HG03095 (cell line): ENCODE data around the gene SMIM12.
"Not testable (repeated sequence)": the region's sequence is repeated elsewhere in the genome, so short reads cannot be mapped to it uniquely, and the experiment has no call there.

ENCODE experiments used
- ATAC-seq: cut with Tn5 transposase; IDR thresholded peaks from one replicate; pipeline ENCODE4 v1.9.1; 2021; ENCODE audit warnings: moderate library complexity; ENCODE audit not compliant: unreplicated experiment

The SMIM12 gene

GRCh38 chr1:34845131-34845901, 14.2 kb downstream of the SMIM12 start:
- ATAC-seq, result no peak

DNA sequence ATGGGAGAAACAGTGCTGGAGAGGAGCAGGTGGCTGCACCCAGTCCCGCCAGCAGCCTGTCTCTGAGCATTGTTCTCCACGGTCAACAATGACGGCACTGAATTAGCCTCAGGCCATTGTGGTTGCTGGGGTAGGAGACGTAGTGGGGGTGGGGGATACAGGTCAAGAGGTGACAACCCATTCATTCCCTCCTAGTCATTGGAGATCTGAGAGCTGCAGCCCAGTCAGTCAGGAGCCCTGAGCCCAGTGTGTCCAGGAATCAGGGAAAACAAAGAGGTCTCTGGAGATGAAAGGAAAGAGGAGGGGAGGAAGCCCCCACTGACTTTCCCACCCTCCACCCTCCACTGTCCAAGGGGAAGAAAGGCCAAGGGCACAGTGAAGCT, 15.3 kb downstream of the SMIM12 start:
- no peak for ATAC-seq

DNA sequence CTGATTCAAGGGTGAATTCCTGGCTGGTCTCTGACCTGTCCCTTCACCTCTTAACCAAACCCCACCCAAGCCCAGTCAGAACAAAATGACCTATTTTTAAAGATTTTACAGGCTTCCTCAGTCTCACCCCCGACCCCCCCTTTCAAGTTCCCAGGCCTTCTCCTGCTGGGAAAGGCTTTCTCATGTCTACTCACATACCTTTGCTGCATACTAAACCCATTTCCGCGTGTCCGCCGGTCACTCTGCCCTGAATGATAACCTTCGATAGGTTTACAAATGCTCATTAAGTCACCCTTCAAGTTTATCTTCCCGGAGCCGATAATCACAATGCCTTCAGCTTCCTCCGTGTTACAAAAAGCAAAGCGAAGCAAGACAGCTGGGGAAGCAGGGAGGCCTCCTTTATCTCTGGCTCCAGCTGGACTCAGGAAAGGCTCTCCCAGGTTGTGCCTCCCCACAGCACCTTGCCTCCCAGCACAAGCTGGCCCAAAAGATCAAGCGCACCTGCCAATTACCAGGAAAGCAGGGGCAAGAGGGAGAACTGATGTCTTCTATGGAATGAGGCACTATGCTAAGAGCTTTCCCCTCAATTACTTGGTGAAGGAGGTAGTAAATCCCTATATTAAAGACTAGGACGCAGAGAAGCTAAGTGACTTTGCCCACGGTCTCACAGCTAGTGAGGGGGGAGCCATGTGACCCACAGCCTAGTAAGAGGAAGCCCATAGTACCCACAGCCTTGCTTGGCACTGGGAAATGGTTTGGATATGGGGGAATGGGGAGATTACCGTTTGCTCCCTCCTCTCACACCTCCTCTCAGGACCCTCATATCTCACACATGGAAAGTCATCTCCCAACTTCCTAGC, 15.9 kb downstream of the SMIM12 start:
- no peak for ATAC-seq

- no peak for ATAC-seq
Observed at GRCh38 chr1:34842952-34843371, 16.6 kb downstream of the SMIM12 start.

DNA sequence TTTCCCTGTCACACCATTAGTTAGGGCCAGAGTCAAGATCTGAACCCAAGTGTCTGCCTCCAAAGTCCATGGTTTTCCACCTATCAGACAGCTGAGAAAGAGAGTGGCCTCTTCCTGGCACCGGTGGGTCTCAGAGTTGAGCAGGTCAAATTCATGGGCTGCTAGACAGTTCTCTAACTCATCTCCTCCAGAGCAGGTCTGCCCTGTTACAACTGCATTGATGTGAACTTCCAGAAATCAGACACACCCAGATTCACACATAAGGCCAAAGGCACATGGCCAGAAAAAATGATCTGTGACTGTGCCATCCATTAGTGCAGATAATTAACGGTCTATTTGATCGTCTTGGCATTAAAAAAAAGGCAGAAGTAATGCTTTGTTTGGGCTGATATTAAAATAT, 17.5 kb downstream of the SMIM12 start:
- ATAC-seq, result no peak

DNA sequence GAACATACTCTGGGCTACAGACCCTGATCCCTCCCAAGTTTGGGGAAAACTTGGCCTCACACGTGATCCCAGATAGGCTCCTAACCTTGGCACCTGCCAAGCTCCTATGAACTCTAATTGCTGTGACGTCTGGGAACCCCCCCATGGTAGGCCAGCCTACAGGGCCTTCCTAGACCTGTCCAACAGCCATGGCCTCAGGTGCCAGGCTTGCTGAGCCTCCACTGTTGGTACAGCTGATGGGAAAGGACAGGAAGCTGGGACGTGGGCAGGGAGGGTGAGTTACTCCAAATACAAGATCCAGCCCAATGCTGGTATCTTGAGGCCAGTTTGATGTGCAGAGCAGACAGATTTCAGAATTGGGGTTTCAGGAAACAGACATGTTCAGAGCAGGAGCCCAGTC, 19.1 kb downstream of the SMIM12 start:
- ATAC-seq, result no peak

DNA sequence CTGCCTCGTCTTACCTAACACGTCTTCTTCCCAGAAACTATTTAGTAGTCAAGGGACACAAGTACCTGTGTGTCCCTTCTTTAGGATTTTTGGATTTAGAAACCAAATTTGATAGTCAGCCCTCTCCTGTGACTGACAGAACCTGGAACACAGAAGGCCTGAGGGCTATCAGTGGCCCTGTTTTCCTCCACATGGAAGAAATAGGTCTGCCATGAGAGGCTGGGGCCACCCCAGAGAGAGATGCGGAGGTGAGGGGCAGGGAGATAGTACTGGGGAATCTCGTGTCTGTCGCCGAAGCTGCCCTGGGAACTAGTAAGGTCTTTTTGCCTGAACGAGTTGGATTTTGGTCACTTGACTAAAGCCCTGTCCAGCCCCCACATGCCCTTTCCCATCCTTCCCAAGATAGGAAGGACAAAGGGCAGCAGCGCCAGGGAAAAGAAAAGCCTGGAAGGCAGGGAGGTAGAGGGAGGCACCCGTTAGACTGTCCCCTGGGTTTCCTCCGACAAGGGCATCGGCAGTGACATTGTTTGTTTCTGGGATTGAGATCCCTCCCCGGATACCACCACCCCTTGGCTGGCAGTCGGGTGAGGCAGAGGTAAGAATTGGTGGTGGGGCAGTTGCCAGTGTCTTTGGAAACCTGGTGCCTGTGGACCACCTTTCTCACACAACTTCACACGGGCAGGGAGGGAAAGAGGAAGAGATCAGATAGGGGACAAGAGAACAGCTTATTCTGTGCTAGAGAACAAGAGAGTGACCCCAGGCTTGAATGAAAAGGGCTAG, 19.8 kb downstream of the SMIM12 start:
- no peak for ATAC-seq

DNA sequence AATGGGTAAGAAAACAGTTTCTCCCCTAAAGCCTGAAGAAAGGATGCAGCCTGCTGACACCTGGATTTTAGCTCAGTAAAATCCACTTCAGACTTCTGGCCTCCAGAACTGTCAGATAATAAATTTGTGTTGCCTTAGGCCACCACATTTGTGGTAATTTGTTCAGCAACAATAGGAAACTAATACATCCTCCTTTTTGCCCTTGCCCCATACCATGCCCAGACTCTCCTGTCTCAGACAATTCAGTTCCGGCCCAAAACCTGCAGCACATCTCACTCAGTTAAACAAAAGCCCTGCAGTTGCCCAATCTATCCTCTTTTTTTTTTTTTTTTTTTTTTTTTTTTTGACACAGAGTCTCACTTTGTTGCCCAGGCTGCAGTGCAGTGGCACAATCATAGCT, 25.8 kb downstream of the SMIM12 start:
- no peak for ATAC-seq

DNA sequence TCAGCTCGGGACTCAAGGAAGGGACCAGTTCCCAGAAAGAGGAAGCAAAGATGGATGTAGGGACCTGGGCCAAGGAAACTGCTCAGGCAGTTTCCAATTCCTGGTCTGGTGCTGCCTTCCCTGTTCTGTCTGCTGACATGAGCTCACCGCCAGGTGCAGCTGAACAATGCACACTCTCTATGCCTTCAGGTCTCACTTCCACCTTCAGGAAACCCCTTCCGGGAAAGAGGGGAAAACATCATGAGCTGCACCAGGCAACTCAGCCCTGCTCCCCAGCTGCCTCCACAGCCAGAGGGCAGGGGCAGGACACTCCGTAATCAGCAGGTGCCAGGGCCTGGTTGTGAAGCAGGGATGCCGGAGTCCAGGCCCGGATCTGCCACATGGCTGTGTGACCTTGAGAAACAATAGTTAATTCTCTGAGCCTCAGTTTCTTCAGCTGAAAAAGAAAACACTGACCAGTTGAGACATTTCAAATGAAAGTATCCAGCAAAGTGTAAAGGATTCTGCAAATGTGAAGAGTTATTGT, 27.8 kb downstream of the SMIM12 start:
- ATAC-seq, result no peak

DNA sequence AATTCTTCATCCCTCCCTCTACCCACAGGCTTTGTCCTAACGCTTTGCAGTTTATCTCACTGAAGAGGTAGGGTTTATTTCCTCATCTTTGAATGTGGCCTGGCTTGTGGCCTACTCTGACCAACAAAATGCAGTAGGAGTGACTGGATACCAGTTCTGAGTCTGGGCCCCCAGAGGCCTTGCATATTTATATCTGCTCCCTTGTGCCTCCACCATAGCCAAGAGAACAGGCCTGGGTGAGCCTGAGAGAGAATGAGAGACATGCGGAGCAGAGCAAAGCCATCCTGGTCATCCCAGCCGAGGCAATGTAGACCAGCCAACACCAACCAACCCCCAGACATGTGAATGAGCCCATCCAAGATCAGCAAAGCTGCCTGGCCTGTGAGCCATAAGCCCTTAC, 30.3 kb downstream of the SMIM12 start:
- ATAC-seq, result no peak

DNA sequence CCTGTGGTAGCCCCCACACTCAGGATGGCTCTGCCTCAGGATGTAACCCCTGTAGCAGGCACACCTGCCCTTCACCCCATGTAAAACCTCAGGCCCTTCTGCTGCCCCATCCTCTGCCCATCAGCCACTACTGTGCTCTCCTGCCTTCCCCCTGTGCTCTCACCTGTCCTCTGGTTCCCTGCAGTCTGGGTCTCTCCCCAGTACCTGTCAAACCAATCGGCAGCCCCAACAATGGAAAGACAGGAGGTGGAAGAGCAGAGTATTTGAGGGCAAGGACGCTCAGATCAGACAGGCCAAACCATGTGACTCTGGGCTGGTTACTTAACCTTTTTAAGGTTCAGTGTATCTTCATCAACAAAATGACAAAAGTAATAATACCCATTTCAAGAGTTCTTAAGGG, 30.9 kb downstream of the SMIM12 start:
- ATAC-seq, result no peak

- no peak for ATAC-seq
Observed at GRCh38 chr1:34827341-34827941, 32.1 kb downstream of the SMIM12 start.

GRCh38 chr1:34825455-34826091, 34.0 kb downstream of the SMIM12 start:
- ATAC-seq, result no peak

GRCh38 chr1:34824817-34825454, 34.6 kb downstream of the SMIM12 start:
- no peak for ATAC-seq

- ATAC-seq, result no peak
Observed at GRCh38 chr1:34822202-34822601, 37.3 kb downstream of the SMIM12 start.

- not testable (repeated sequence) for ATAC-seq
Observed at GRCh38 chr1:34818862-34819261, 40.7 kb downstream of the SMIM12 start.

- ATAC-seq, result no peak
Observed at GRCh38 chr1:34816778-34817177, 42.8 kb downstream of the SMIM12 start.

DNA sequence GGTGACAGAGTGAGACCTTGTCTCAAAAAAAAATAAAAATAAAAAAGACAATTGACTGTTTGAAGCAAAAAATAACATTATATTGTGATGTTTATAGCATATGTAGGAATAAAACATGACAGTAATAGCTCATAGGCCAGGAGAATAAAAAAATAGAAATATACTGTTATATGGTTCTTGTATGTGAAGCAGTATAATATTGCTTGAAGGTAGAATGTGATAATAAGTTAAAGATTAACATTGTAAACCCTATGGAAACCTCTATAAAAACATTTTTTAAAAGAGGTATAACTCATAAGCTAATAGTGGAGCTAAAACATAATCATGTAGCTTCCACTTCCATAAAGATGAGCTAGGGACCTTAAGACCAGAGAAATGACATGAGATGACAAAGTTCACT, 43.2 kb downstream of the SMIM12 start:
- ATAC-seq, result no peak

DNA sequence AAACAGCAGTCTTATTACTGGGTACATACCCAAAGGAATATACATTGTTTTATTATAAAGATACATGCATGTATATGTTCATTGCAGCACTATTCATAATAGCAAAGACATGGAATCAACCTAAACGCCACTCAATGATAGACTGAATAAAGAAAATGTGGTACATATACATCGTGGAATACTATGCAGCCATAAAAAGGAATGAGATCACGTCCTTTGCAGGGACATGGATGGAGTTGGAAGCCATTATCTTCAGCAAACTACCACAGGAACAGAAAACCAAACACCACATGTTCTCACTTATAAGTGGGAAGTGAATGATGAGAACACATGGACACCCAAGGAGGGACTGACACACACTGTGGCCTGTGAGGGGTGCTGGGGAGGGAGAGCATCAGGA, 48.8 kb downstream of the SMIM12 start:
- not testable (repeated sequence) for ATAC-seq
